IPS DF 19.7 (cell line): ENCODE results near the gene ETF1.
A peak's percentile ranks its signal among the peaks of the same experiment; 100 is the strongest.
"Not testable (repeated sequence)": the region's sequence is repeated elsewhere in the genome, so short reads cannot be mapped to it uniquely, and the experiment has no call there.

Source experiments
- DNase-seq: peaks from one replicate; pipeline ENCODE4 v3.0.0-alpha.2; 2013; ENCODE audit warnings: low read depth, low spot score

Gene ETF1

DNA sequence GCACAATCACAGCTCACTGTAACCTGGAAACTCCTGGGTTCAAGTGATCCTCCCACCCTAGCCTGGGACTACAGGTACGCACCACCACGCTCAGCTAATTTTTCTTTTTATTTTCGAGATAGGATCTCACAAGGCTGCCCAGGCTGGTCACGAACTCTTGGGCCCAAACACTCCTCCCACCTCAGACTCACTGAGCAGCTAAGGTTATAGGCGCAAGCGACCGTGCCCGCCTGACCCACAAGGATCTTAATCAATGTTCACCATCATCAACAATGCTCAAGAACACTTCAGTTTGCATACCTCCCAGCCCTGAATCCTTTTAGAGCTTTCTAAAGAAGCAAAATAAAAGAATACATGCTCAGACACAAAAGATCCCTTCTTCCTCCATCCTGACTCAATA lies 13.2 kb downstream of the ETF1 start:
- DNase-seq = no peak

GRCh38 chr5:138528744-138529469 lies 14.1 kb downstream of the ETF1 start:
- no peak for DNase-seq

GRCh38 chr5:138528208-138528607 lies 14.8 kb downstream of the ETF1 start:
- no peak for DNase-seq

- no peak for DNase-seq
Observed at GRCh38 chr5:138527170-138527569, 15.9 kb downstream of the ETF1 start.

- no peak for DNase-seq
Observed at GRCh38 chr5:138523406-138523805, 19.6 kb downstream of the ETF1 start.

DNA sequence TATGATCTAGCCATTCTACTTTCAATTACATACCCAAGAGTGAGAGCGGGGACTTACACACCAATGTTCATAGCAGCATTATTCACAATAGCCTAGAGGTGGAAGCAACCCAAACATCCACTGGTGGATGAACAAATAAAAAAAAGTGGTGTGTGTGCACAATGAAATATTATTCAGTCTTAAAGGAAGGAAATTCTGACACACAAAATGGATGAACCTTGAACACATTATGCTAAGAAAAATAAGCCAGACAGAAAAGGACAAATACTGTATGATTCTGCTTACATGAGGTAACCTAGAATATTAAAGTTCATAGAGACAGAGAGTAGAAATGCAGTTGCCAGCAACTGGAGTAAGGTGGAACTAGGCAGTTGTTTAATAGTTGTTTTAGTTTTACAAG lies 22.1 kb downstream of the ETF1 start:
- DNase-seq = no peak

DNA sequence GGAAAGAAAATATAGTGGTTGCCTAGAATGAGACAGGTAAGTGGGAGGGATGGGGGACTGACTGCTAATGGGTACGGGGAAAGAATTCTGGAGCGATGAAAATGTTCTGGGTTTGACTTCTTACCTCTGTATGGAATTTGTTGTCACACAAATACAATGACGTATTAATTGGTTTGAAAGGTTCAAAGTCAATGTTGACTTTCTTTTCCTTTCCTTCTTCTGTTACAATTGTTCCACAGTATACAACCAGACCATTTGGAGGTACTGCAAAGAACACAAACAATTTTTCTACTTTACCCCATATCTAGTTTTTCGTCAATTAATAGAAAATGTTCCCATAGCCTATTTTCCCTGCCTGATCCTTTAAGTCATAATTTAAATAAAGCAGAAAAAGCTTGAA lies 25.6 kb downstream of the ETF1 start:
- DNase-seq = no peak

DNA sequence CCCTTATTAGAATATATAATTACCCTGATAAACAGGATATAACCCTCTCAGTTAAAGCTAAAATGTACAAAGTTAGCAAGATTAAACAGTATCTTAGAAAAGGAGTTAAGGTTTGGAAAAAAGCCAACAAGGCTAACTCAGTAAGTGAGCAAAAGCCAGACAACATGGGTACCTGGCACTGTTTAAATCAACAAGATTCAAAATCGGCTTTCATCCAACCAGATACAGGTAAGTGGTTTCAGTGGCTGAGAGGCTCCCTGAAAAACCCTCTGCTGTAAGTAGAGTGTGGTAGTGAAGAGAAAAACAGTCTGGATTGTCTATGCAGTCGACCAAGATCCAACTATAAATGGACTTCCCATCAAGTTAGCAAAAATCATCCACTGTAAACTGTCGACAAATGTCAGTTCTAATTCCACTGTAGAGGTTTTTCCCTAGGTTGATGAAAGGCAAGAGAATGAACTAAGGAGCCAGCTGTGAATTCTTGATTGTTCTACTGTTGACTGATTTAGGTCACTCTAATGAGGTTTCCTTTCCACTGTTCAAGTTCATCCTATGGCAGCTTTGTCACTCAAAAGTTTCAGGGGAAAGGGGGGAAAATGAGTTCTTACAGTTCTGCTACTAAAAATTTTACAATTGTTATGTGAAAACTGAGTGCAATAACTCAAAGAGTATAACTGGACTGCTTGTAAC lies 27.3 kb downstream of the ETF1 start:
- DNase-seq = no peak

DNA sequence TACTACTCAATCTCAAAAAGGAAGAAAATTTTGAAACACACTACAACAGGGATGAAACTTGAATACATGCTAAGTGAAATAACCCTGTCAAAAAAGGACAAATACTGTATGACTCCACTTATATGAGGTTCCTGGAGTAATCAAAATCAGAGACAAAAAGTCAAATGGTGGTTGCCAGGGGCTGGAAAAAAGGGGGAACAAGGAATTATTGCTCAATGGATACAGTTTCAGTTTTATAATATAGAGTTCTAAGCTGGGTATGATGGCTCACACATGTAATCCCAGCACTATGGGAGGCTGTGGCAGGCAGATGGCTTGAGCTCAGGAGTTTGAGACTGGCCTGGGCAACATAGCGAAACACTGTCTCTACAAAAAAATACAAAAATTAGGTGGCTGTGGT lies 29.0 kb downstream of the ETF1 start:
- no peak for DNase-seq

DNA sequence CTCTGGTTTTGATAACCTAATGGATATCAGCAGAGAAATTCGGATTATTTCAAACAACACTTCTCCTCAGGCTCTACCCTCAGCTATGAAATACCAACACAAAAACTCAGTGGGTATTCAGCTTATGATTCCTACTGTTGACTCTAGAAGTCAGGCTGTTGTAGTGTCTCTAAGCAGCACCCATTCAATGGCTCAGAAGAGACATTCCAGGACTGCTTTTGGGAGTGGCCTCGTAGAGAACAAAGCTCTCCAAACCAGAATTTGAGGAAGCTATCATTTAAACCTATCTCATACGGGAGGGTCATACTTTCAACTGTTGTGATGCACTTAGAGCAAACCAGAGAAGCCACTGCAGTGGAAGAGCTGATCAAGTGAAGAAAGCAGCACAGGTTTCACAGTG lies 34.1 kb downstream of the ETF1 start:
- DNase-seq = no peak

GRCh38 chr5:138507485-138507884 lies 35.6 kb downstream of the ETF1 start:
- not testable (repeated sequence) for DNase-seq

DNA sequence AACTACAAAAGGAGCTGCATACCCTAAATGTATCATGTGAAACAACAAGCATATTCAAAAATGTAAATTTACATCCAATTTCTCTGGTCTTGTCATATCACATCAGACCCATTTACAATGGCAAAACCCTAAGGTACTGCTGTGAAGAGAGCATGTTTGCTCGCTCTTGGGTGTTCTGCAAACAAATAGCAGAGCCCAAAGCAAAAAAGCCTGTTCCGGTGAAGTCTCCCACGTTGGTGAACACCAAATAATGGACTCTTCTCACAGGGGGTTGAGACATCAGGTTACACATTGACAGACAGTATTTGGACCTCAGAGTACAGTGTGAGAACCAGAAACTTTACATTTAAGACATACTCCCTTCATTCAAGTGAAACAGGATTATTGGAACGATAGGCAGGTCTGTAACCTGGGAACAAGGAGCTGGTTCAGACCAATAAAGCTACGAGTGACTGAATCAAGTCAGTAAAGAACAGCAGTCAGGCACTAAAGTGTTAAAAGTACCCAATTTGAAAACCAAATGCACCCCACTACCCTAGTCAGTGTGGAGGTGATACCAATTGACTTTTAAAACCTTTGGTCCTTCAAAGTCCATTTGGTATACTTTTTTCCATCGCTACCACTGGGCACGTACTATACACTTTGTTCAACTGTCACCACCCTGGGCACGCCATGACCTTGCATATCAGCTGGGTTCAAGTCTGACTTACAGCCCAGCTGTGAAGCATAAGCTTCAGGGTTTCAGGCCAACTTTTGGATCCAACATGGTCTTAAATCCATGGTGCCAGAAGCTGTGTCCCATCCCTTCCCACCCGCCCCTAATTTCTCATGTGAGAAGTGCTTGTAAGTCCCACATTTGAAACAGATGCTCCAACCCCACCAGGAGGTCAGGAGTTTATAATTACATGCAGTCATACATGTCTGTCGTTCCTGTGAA lies 36.4 kb downstream of the ETF1 start:
- DNase-seq = no peak

GRCh38 chr5:138504799-138505198 lies 38.2 kb downstream of the ETF1 start:
- DNase-seq = no peak

DNA sequence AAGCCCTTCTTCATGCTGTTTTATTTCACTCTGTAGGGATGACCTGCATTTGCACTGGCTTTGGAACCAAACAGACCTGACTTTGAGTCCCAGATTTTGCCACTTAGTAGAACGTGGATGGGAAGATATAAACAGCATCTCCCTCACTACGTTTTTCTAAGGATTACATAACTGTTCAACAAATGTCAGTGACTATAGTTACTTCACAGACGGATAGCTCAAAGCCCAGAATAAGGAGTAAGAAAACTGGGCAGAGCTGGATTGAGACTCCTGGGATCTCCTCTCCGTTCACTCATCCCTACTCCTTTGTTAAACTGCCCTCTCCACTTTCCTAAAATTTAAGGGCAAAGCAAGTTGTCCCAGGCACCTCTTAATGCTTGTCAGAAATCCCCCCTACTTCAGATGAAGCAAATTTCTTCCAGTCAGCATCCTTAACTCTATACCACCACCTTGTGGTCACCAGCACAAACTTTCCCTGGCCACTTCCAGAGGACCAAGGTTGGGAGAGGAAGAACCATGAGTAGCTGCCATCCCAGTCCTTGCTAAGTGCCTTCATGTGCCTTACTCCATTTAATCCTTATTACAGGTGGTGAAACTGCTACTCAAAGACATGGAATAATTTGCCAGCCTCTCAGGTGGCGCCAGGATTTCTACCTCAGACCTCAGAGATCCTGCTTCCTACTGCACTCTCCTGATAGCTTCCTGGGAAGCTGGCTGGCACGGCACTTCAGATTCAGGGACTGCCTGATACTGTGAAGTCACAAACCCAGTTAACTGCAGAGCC lies 39.4 kb downstream of the ETF1 start:
- DNase-seq = peak; percentile 28

DNA sequence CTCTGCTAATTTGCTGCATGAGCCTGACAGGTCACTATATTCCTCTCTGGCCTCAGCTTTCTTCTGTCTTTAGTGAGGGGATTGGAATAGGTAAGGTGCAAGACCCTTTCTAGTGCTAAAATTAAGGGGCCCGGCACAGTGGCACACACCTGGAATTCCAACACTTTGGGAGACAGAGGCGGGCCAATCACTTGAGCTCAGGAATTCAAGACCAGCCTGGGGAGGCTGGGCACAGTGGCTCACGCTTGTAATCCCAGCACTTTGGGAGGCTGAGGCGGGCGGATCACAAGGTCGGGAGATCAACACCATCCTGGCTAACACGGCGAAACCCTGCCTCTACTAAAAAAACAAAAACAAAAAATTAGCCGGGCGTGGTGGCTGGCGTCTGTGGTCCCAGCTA lies 40.5 kb downstream of the ETF1 start:
- no peak for DNase-seq

GRCh38 chr5:138502121-138502520 lies 40.9 kb downstream of the ETF1 start:
- DNase-seq = no peak

DNA sequence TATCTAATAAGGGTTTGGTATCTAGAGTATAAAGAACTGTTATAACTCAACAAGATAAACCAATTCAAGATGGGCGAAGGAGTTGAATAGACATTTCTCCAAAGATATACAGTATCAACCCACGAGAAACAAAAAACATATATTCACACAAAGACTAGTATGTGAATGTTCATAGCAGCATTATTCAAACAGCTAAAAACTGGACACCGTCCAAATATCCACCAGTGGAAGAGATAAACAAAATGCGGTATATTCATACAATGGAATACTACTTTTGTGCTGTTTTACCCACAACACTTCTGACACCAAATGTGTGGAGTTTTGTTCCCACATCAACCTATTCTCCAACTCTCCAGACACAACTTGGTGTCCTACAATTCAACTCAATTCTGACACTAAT lies 44.7 kb downstream of the ETF1 start:
- DNase-seq = no peak

- no peak for DNase-seq
Observed at GRCh38 chr5:138495351-138495750, 47.7 kb downstream of the ETF1 start.

DNA sequence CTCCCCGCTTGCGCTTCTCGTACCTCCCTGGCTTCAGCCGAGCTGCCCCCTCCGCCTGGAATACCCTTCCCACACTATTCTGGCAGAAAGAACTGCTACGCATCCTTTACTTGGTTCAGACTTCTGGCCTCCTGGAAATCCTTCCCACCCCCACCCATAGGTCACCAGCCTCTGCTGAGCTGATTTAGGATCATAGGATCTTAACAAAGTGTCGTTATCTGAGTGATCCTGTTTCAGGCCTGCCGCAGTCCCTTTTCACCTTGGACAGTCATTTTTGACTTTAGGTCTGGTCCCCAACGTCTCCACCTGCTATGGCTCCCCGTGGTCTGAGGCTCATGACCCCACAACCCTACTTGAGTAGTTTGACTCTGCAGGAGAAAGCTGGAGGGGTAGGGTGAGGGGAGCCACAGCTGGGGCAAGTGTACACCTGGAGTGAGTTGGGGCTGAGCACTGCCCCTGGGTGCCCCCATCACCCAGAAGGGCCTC lies 50.4 kb downstream of the ETF1 start:
- DNase-seq = no peak

- no peak for DNase-seq
Observed at GRCh38 chr5:138491669-138492559, 51.1 kb downstream of the ETF1 start.
